IPS DF 6.9 (cell line): ENCODE results near the gene CDH15.

ENCODE experiments used
- DNase-seq: peaks from one replicate; pipeline ENCODE4 v3.0.0-alpha.2; 2013; ENCODE audit warnings: low read depth, low spot score
- H3K27ac ChIP-seq: one replicate; pipeline ENCODE4 v1.5.1; 2013; ENCODE audit warnings: low read length, control low read depth
- H3K27me3 ChIP-seq: 2 replicates; pipeline ENCODE4 v1.6.1; 2013; ENCODE audit warnings: mild to moderate bottlenecking, low read length; ENCODE audit not compliant: control insufficient read depth, insufficient read depth
- H3K36me3 ChIP-seq: 2 replicates; pipeline ENCODE4 v1.6.1; 2013; ENCODE audit warnings: low read length; ENCODE audit not compliant: control insufficient read depth, insufficient read depth
- H3K4me1 ChIP-seq: 2 replicates; pipeline ENCODE4 v1.6.1; 2013; ENCODE audit warnings: low read length; ENCODE audit not compliant: control insufficient read depth, insufficient read depth
- H3K4me3 ChIP-seq: 2 replicates; pipeline ENCODE4 v1.5.1; 2013; ENCODE audit warnings: mild to moderate bottlenecking, low read length
- H3K9me3 ChIP-seq: 2 replicates; pipeline ENCODE4 v1.6.1; 2013; ENCODE audit warnings: low read length, inconsistent platforms; ENCODE audit not compliant: control insufficient read depth, insufficient read depth
- WGBS: extraction: QIAGEN DNeasy Blood & Tissue Kit; methylation state at CpG from one replicate; pipeline ENCODE4 v1.1.7; 2013; ENCODE audit warnings: mixed read lengths, missing lambda C conversion rate; ENCODE audit not compliant: insufficient read length, insufficient coverage; 5-methylcytosine and 5-hydroxymethylcytosine counted together

Gene CDH15

GRCh38 chr16:89141884-89142267 lies 29.7 kb upstream of the CDH15 start:
- Histone ChIP-seq H3K27ac (no peak overlapping the region), H3K9me3 (no peaks in the 10 kb centered on the region), H3K4me3 (no peak overlapping the region), H3K27me3 (no peaks in the 10 kb centered on the region), H3K36me3 (peaks cover 3% of the 10 kb centered on the region), H3K4me1 (no peaks in the 10 kb centered on the region)
- no peak for DNase-seq
- no CpG with 5 or more reads among the region's 13 CpGs for WGBS

- Histone ChIP-seq H3K4me1 (no peaks in the 10 kb centered on the region), H3K4me3 (no peak overlapping the region), H3K36me3 (peaks cover 3% of the 10 kb centered on the region), H3K27me3 (no peaks in the 10 kb centered on the region), H3K27ac (no peak overlapping the region), H3K9me3 (no peaks in the 10 kb centered on the region)
- no CpG with 5 or more reads among the region's 13 CpGs for WGBS
- DNase-seq = no peak
Measured at GRCh38 chr16:89142474-89143195, 28.9 kb upstream of the CDH15 start.

DNA sequence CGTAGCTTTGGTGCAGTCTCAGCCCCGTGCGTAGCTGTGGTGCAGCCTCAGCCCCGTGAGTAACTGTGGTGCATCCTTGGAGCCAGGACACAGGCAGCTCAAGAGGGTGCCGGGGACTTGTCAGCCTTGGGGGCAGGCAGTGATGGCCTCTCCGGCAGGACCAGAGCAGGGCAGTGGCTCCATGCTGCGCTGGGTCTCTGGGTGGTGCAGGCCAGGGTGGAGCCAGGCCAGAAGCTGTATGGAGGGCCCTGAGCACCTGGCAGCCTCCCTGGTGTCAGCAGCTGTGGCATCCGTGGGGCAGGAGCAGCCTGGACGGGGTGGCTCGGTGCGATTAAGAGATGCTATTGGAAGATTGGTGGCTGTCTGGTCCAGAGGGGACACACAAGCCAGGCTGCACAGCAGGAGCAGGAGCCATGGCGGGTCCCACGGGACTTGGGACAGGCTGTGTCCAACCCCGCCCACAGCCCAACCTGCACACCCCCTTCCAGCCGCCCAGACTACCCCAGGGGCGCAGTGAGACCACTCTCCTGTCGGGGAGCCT lies 28.3 kb upstream of the CDH15 start:
- no peak overlapping the region for H3K27ac ChIP-seq
- WGBS = no CpG with 5 or more reads among the region's 17 CpGs
- no peaks in the 10 kb centered on the region for H3K9me3 ChIP-seq
- no peak for DNase-seq
- H3K27me3 ChIP-seq = no peaks in the 10 kb centered on the region
- no peaks in the 10 kb centered on the region for H3K4me1 ChIP-seq
- no peak overlapping the region for H3K4me3 ChIP-seq
- peaks cover 3% of the 10 kb centered on the region for H3K36me3 ChIP-seq

DNA sequence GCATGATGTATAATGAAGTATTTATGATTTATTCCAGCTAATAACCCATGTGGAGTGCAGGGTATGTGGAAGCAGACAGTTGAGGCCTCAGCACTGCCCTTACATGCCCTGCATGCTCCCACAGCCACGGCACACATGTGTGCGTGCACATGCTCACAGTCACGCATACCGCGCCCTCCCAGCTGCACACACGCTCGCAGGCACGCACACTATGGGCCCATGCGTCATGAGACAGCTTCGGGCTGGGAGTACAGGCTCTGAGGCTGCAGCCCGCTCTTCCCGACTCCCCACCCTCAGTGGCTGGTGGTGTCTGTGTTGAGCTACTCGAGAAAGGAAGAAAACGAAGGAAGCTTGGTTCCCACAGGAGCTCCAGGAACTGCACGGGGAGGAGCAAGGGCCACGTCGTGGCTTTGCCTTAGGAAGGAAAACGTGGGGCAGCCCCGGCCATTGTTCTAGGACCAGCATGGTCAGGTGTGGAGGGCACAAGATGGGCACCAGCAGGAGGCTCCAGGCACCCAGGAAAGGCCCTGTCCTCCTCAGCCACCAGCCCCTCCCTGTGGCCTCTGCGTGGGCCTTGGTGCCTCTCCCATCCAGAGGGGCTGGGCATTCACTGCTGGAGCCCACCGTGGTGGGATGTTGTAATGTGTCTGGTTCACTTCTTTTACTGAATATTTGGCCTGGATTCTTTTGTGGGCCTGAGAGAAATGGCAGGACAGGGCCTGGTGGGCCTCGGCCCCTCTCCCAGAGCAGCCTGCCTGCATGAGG lies 27.5 kb upstream of the CDH15 start:
- no CpG with 5 or more reads among the region's 22 CpGs for WGBS
- Histone ChIP-seq H3K4me1 (no peaks in the 10 kb centered on the region), H3K27ac (no peak overlapping the region), H3K4me3 (no peak overlapping the region), H3K9me3 (no peaks in the 10 kb centered on the region), H3K27me3 (no peaks in the 10 kb centered on the region), H3K36me3 (peaks cover 3% of the 10 kb centered on the region)
- DNase-seq = no peak

DNA sequence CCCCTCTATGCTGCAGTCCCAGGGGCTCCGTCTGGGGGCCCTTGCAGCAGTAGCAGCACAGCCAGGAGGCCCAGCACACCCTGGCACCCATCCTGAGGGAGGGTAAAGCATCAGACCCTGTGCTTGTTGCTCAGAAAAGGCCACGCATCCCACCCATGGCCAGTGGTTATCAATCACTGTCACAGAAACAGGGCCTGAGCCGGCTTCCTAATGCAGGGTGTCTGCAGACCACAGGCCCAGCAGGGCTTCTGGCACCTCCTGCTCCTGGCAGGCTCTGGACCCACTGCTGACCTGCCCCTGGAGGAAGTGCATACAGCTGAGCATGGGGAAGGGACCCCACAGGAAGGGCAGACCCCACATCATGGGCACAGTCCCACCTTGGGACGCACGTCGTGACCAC lies 26.9 kb upstream of the CDH15 start:
- no CpG with 5 or more reads among the region's 6 CpGs for WGBS
- no peaks in the 10 kb centered on the region for H3K4me1 ChIP-seq
- H3K27ac ChIP-seq = no peak overlapping the region
- H3K27me3 ChIP-seq = no peaks in the 10 kb centered on the region
- H3K9me3 ChIP-seq = no peaks in the 10 kb centered on the region
- H3K36me3 ChIP-seq = peaks cover 3% of the 10 kb centered on the region
- DNase-seq = no peak
- no peak overlapping the region for H3K4me3 ChIP-seq

GRCh38 chr16:89145406-89146161 lies 26.0 kb upstream of the CDH15 start:
- no peak for DNase-seq
- Histone ChIP-seq H3K4me1 (no peaks in the 10 kb centered on the region), H3K9me3 (no peaks in the 10 kb centered on the region), H3K4me3 (no peak overlapping the region), H3K36me3 (peaks cover 3% of the 10 kb centered on the region), H3K27me3 (no peaks in the 10 kb centered on the region), H3K27ac (no peak overlapping the region)
- WGBS = no CpG with 5 or more reads among the region's 25 CpGs

DNA sequence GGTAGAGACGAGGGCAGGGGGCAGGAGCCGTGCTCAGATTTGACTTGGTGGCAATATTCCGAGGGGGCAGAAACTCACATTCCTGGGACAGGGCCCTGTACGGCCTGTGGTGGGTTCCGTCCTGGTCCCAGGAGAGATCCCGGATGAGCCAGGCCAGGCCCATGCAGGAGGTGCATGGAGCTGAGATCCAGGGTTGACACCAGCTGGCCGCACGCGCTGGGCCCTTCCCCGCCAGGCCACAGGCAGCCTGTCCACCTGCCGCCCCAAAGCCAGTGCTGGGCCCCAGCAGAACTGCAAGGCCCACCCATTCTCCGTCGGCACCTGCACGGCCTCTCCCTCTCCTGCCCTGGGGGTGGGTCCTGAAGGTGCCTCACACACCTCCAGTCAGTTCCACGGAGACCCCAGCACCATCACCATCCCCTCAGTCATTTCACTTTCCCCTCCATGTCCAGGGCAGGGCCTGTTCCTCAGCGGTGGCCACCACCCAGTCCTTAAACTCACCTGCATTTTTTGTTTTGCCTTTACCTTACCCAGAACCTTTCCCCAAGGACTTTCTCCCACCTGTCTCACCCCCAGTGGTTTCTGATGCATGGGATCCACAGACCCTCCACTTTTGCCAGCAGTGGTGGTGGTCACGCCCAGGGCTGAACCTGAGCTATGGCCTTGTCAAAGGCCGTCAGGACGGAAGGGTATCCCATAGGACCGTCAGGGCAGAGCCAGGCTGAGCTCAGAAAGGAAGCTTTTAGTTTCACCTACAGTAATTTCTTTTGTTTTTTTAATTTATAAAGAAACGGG lies 25.1 kb upstream of the CDH15 start:
- no peak for DNase-seq
- Histone ChIP-seq H3K4me3 (no peak overlapping the region), H3K27ac (no peak overlapping the region), H3K36me3 (peaks cover 3% of the 10 kb centered on the region), H3K4me1 (no peaks in the 10 kb centered on the region), H3K27me3 (no peaks in the 10 kb centered on the region), H3K9me3 (no peaks in the 10 kb centered on the region)
- no CpG with 5 or more reads among the region's 21 CpGs for WGBS

GRCh38 chr16:89147085-89147817 lies 24.3 kb upstream of the CDH15 start:
- Histone ChIP-seq H3K4me1 (no peaks in the 10 kb centered on the region), H3K27me3 (no peaks in the 10 kb centered on the region), H3K9me3 (no peaks in the 10 kb centered on the region), H3K4me3 (no peak overlapping the region), H3K27ac (no peak overlapping the region), H3K36me3 (peaks cover 3% of the 10 kb centered on the region)
- no CpG with 5 or more reads among the region's 11 CpGs for WGBS
- no peak for DNase-seq

GRCh38 chr16:89149386-89149785 lies 22.2 kb upstream of the CDH15 start:
- Histone ChIP-seq H3K27me3 (no peaks in the 10 kb centered on the region), H3K36me3 (peaks cover 3% of the 10 kb centered on the region), H3K27ac (no peak overlapping the region), H3K4me3 (no peak overlapping the region), H3K4me1 (no peaks in the 10 kb centered on the region), H3K9me3 (no peaks in the 10 kb centered on the region)
- WGBS = no CpG with 5 or more reads among the region's 9 CpGs
- no peak for DNase-seq
